HEK293 (cell line): ENCODE results near the gene EME2.

Source experiments
- CTCF ChIA-PET: fragments of 350-600 bp; formaldehyde crosslinking; extraction: SDS; loops from one replicate; lab custom pipeline; 2021; ENCODE audit warnings: antibody characterized with exemption; lab: Yijun Ruan, JAX
- POLR2A ChIA-PET: fragments of 300-600 bp; formaldehyde crosslinking; extraction: SDS; loops from one replicate; lab custom pipeline; 2020; ENCODE audit warnings: antibody characterized with exemption, inconsistent platforms; lab: Yijun Ruan, JAX
- H3K27ac ChIP-seq: fragments of 200-500 bp; sonication (Bioruptor generic); 2 replicates; pipeline ENCODE4 v1.5.1; 2014; ENCODE audit warnings: low read depth, low read length, control low read depth, inconsistent platforms; ENCODE audit errors: extremely low read depth
- H3K36me3 ChIP-seq, 2 experiments: fragments of 200-500 bp in 1 of 2; sonication (Bioruptor generic) in 1 of 2; 1 replicate in 1 of 2; 2 replicates in 1 of 2; pipeline ENCODE4 v1.5.1; 2014 to 2017; ENCODE audit warnings: inconsistent platforms in 2 of 2, low read length in 2 of 2; ENCODE audit not compliant: control insufficient read depth in 2 of 2, insufficient read depth in 1 of 2
- H3K4me1 ChIP-seq: fragments of 200-500 bp; sonication (Bioruptor generic); 2 replicates; pipeline ENCODE4 v1.5.1; 2014; ENCODE audit warnings: mild to moderate bottlenecking, low read length, inconsistent platforms; ENCODE audit not compliant: control insufficient read depth, insufficient read depth
- H3K4me3 ChIP-seq: 2 replicates; pipeline ENCODE4 v1.5.1; 2011; ENCODE audit warnings: low read depth, mild to moderate bottlenecking, control low read depth, low read length, moderate library complexity
- H3K9me3 ChIP-seq: fragments of 200-500 bp; sonication (Bioruptor generic); 2 replicates; pipeline ENCODE4 v1.5.1; 2014; ENCODE audit warnings: low read depth, low read length, inconsistent platforms; ENCODE audit not compliant: control insufficient read depth, insufficient read depth
- EGR2 ChIP-seq: fragments of 450-650 bp; formaldehyde crosslinking; IDR thresholded peaks from 2 replicates; pipeline ENCODE4 v1.5.1; 2016; ENCODE audit warnings: low read depth, missing biosample characterization, missing genetic modification characterization
- INSM2 ChIP-seq: fragments of 450-650 bp; formaldehyde crosslinking; IDR thresholded peaks from 2 replicates; pipeline ENCODE4 v1.5.1; 2016; ENCODE audit warnings: missing biosample characterization, missing genetic modification characterization
- KLF10 ChIP-seq: fragments of 450-650 bp; IDR thresholded peaks from 2 replicates; pipeline ENCODE4 v1.5.1; 2018; ENCODE audit warnings: missing biosample characterization, mild to moderate bottlenecking, missing genetic modification characterization
- PRDM2 ChIP-seq: fragments of 450-650 bp; formaldehyde crosslinking; IDR thresholded peaks from 2 replicates; pipeline ENCODE4 v1.5.1; 2016; ENCODE audit warnings: missing biosample characterization, missing genetic modification characterization, borderline replicate concordance
- ZNF19 ChIP-seq: fragments of 450-650 bp; formaldehyde crosslinking; IDR thresholded peaks from 2 replicates; pipeline ENCODE4; 2016; ENCODE audit warnings: missing biosample characterization, missing genetic modification characterization, low read depth
- ZNF223 ChIP-seq: fragments of 450-650 bp; formaldehyde crosslinking; IDR thresholded peaks from 2 replicates; pipeline ENCODE4 v1.5.1; 2016; ENCODE audit warnings: missing biosample characterization, missing genetic modification characterization
- ZNF529 ChIP-seq: fragments of 450-650 bp; formaldehyde crosslinking; IDR thresholded peaks from 2 replicates; pipeline ENCODE4 v1.5.1; 2017; ENCODE audit warnings: missing genetic modification characterization, missing biosample characterization; ENCODE audit not compliant: insufficient replicate concordance
- ZNF585B ChIP-seq: fragments of 450-650 bp; formaldehyde crosslinking; IDR thresholded peaks from 2 replicates; pipeline ENCODE4 v1.5.1; 2016; ENCODE audit warnings: missing biosample characterization, missing genetic modification characterization
- ZNF837 ChIP-seq: fragments of 450-650 bp; formaldehyde crosslinking; IDR thresholded peaks from 2 replicates; pipeline ENCODE4 v1.5.1; 2016; ENCODE audit warnings: missing biosample characterization, missing genetic modification characterization
- ZNF843 ChIP-seq: fragments of 450-650 bp; formaldehyde crosslinking; IDR thresholded peaks from 2 replicates; pipeline ENCODE4 v1.5.1; 2016; ENCODE audit warnings: missing biosample characterization, missing genetic modification characterization
- ZSCAN16 ChIP-seq: fragments of 450-650 bp; formaldehyde crosslinking; IDR thresholded peaks from 2 replicates; pipeline ENCODE4 v1.5.1; 2016; ENCODE audit warnings: missing biosample characterization, missing genetic modification characterization
- TF ChIP-seq, protein P1 (sequence below): fragments of 450-650 bp; formaldehyde crosslinking; IDR thresholded peaks from 2 replicates; pipeline ENCODE4 v1.5.1; 2016; ENCODE audit warnings: missing biosample characterization, missing genetic modification characterization

Gene EME2

GRCh38 chr16:1794221-1794871 is 21.7 kb downstream of the EME2 start:
- peaks cover 0 to 11% of the 10 kb centered on the region in 2 experiments; a peak in 2 of 3 replicates for H3K36me3 ChIP-seq
- ChIA-PET CTCF (no interaction called here), POLR2A (no interaction called here)
- TF ChIP-seq INSM2 = no peak
- TF ChIP-seq ZNF837 (tag by site-specific recombination) = no peak
- no peak for TF ChIP-seq PRDM2 (tag by site-specific recombination)
- TF ChIP-seq ZNF19 (tag by site-specific recombination) = no peak
- no peak for TF ChIP-seq KLF10 (tag by site-specific recombination)
- no peak for TF ChIP-seq ZNF223
- H3K4me1 ChIP-seq = no peaks in the 10 kb centered on the region
- H3K4me3 ChIP-seq = no peak overlapping the region
- no peaks in the 10 kb centered on the region for H3K9me3 ChIP-seq
- no peak overlapping the region for H3K27ac ChIP-seq

GRCh38 chr16:1794908-1795666 is 22.5 kb downstream of the EME2 start:
- ChIA-PET POLR2A (no interaction called here), CTCF (no interaction called here)
- H3K9me3 ChIP-seq = no peaks in the 10 kb centered on the region
- no peak overlapping the region for H3K27ac ChIP-seq
- TF ChIP-seq, protein P1, sequence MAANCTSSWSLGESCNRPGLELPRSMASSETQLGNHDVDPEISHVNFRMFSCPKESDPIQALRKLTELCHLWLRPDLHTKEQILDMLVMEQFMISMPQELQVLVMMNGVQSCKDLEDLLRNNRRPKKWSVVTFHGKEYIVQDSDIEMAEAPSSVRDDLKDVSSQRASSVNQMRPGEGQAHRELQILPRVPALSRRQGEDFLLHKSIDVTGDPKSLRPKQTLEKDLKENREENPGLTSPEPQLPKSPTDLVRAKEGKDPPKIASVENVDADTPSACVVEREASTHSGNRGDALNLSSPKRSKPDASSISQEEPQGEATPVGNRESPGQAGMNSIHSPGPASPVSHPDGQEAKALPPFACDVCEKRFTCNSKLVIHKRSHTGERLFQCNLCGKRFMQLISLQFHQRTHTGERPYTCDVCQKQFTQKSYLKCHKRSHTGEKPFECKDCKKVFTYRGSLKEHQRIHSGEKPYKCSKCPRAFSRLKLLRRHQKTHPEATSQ (tag by site-specific recombination) = no peak
- TF ChIP-seq ZNF843 (no peak), EGR2 (tag by site-specific recombination) (no peak), ZSCAN16 (no peak), ZNF529 (tag by site-specific recombination) (no peak), ZNF585B (tag by site-specific recombination) (no peak)
- no peak overlapping the region for H3K4me3 ChIP-seq
- no peaks in the 10 kb centered on the region for H3K4me1 ChIP-seq
- H3K36me3 ChIP-seq = peaks cover 0 to 9% of the 10 kb centered on the region in 2 experiments; a peak in 2 of 3 replicates
